K562 (cell line): ENCODE measurements around the gene DARS1.

Experiments used
- CTCF ChIP-seq, 3 experiments: IDR thresholded peaks in 2 of 3; conservative IDR thresholded peaks in 1 of 3; 2 replicates each; pipeline ENCODE4 v1.5.1; 2011 to 2012; ENCODE audit warnings: low read length in 3 of 3, mild to moderate bottlenecking in 3 of 3, control low read depth in 2 of 3, improper control_type of control experiment in 1 of 3, inconsistent platforms in 1 of 3, low read depth in 1 of 3, mixed read lengths in 1 of 3, moderate library complexity in 1 of 3; ENCODE audit not compliant: insufficient read depth in 2 of 3
- FOXK2 ChIP-seq, 2 experiments: fragments of 450-650 bp; IDR thresholded peaks in 1 of 2; conservative IDR thresholded peaks in 1 of 2; 2 replicates each; pipeline ENCODE4 v1.6.1; 2016; ENCODE audit warnings: low read depth in 2 of 2, mild to moderate bottlenecking in 1 of 2
- ZNF212 ChIP-seq: fragments of 450-650 bp; formaldehyde crosslinking; IDR thresholded peaks from 2 replicates; pipeline ENCODE4 v1.4.0; 2020; ENCODE audit warnings: mild to moderate bottlenecking

GRCh38 chr2:135942936-135943688 is 42.3 kb downstream of the DARS1 start:
- TF ChIP-seq CTCF (IDR thresholded peaks at IDR 0.05 in 2 of 3, conservative IDR thresholded peaks at IDR 0.05 in 1 of 3; ENCODE audit: insufficient read depth in 2 of 3, low read depth in 1 of 3, low read length in 3 of 3) (no peak), ZNF212 (CRISPR knock-in tag) (no peak), FOXK2 (conservative IDR thresholded peaks at IDR 0.05 in 1 of 2, IDR thresholded peaks at IDR 0.05 in 1 of 2; ENCODE audit: low read depth in 2 of 2) (no peak)
